H9 (cell line): ENCODE data around the gene WDR75. TPM values are rescaled to one million over a fixed set of nuclear protein-coding genes. Genes with fewer than 3 reads are reported as not detected.

Source experiments
- DNase-seq: peaks from one replicate; pipeline ENCODE4 v3.0.0-alpha.2; 2017
- H2AFZ ChIP-seq: one replicate; pipeline ENCODE4 v1.6.1; 2013; ENCODE audit warnings: mild to moderate bottlenecking, low read length, control low read depth, moderate library complexity
- H2AK5ac ChIP-seq: 2 replicates; pipeline ENCODE4 v1.6.1; 2013; ENCODE audit warnings: low read length, control low read depth, mixed read lengths; ENCODE audit not compliant: insufficient read length
- H2BK120ac ChIP-seq: one replicate; pipeline ENCODE4 v1.6.1; 2013; ENCODE audit warnings: low read depth, mild to moderate bottlenecking, low read length, control low read depth, inconsistent platforms; ENCODE audit not compliant: poor library complexity, severe bottlenecking
- H2BK12ac ChIP-seq: 2 replicates; pipeline ENCODE4 v1.6.1; 2013; ENCODE audit warnings: low read length, control low read depth, mixed read lengths, low read depth; ENCODE audit not compliant: insufficient read length
- H2BK15ac ChIP-seq: 2 replicates; pipeline ENCODE4 v1.6.1; 2013; ENCODE audit warnings: low read depth, low read length, control low read depth
- H2BK20ac ChIP-seq: one replicate; pipeline ENCODE4 v1.6.1; 2013; ENCODE audit warnings: low read depth, mild to moderate bottlenecking, low read length, control low read depth, inconsistent platforms; ENCODE audit not compliant: poor library complexity, severe bottlenecking
- H2BK5ac ChIP-seq: 2 replicates; pipeline ENCODE4 v1.6.1; 2013; ENCODE audit warnings: low read length, control low read depth, mixed read lengths; ENCODE audit not compliant: insufficient read length
- H3K14ac ChIP-seq: 2 replicates; pipeline ENCODE4 v1.6.1; 2013; ENCODE audit warnings: low read length, control low read depth; ENCODE audit not compliant: insufficient read depth
- H3K18ac ChIP-seq: 2 replicates; pipeline ENCODE4 v1.6.1; 2013; ENCODE audit warnings: low read depth, mild to moderate bottlenecking, mixed read lengths, low read length, control low read depth; ENCODE audit not compliant: insufficient read length
- H3K23ac ChIP-seq: 2 replicates; pipeline ENCODE4 v1.6.1; 2013; ENCODE audit warnings: low read length, control low read depth, mixed read lengths, low read depth; ENCODE audit not compliant: insufficient read length
- H3K23me2 ChIP-seq: 2 replicates; pipeline ENCODE4 v1.6.1; 2013; ENCODE audit warnings: low read depth, mild to moderate bottlenecking, mixed read lengths, low read length, control low read depth; ENCODE audit not compliant: insufficient read length, poor library complexity, severe bottlenecking
- H3K27ac ChIP-seq: 2 replicates; pipeline ENCODE4 v1.5.1; 2013; ENCODE audit warnings: low read length, control low read depth, mixed read lengths, low read depth; ENCODE audit not compliant: insufficient read length
- H3K27me3 ChIP-seq: 2 replicates; pipeline ENCODE4 v1.6.1; 2013; ENCODE audit warnings: low read length, control low read depth, inconsistent platforms; ENCODE audit not compliant: insufficient read depth
- H3K4ac ChIP-seq: 2 replicates; pipeline ENCODE4 v1.6.1; 2013; ENCODE audit warnings: low read depth, mild to moderate bottlenecking, control low read depth, inconsistent platforms, low read length, moderate library complexity
- H3K4me1 ChIP-seq: 2 replicates; pipeline ENCODE4 v1.6.1; 2013; ENCODE audit warnings: low read length, control low read depth, inconsistent platforms; ENCODE audit not compliant: insufficient read depth
- H3K4me2 ChIP-seq: 2 replicates; pipeline ENCODE4 v1.6.1; 2013; ENCODE audit warnings: low read length, control low read depth, mixed read lengths; ENCODE audit not compliant: insufficient read length, insufficient read depth
- H3K56ac ChIP-seq: 2 replicates; pipeline ENCODE4 v1.6.1; 2013; ENCODE audit warnings: low read depth, mild to moderate bottlenecking, mixed read lengths, low read length, control low read depth; ENCODE audit not compliant: insufficient read length
- H3K79me1 ChIP-seq: 2 replicates; pipeline ENCODE4 v1.6.1; 2013; ENCODE audit warnings: low read depth, mild to moderate bottlenecking, moderate library complexity, low read length, control low read depth, inconsistent platforms; ENCODE audit not compliant: insufficient read depth, poor library complexity, severe bottlenecking
- H3K79me2 ChIP-seq: 2 replicates; pipeline ENCODE4 v1.6.1; 2013; ENCODE audit warnings: low read length, control low read depth, inconsistent platforms; ENCODE audit not compliant: insufficient read depth
- H3K9ac ChIP-seq: 2 replicates; pipeline ENCODE4 v1.6.1; 2013; ENCODE audit warnings: low read length, control low read depth, mixed read lengths; ENCODE audit not compliant: insufficient read length; ENCODE audit errors: extremely low read depth
- H3K9me3 ChIP-seq: one replicate; pipeline ENCODE4 v1.6.1; 2013; ENCODE audit warnings: low read depth, low read length, inconsistent platforms; ENCODE audit not compliant: control insufficient read depth
- H3T11ph ChIP-seq: one replicate; pipeline ENCODE4 v1.6.1; 2013; ENCODE audit warnings: mild to moderate bottlenecking, low read length, control low read depth, inconsistent platforms
- H4K20me1 ChIP-seq: one replicate; pipeline ENCODE4 v1.6.1; 2013; ENCODE audit not compliant: control insufficient read depth, insufficient read length, insufficient read depth
- H4K5ac ChIP-seq: 2 replicates; pipeline ENCODE4 v1.6.1; 2013; ENCODE audit warnings: low read depth, mild to moderate bottlenecking, mixed read lengths, low read length, control low read depth; ENCODE audit not compliant: insufficient read length
- H4K8ac ChIP-seq: replicated peaks from 2 replicates; pipeline ENCODE4 v1.6.1; 2013; ENCODE audit warnings: low read length, control low read depth, mixed read lengths, low read depth; ENCODE audit not compliant: insufficient read length
- H4K91ac ChIP-seq: 2 replicates; pipeline ENCODE4 v1.6.1; 2013; ENCODE audit warnings: low read depth, mild to moderate bottlenecking, moderate library complexity, mixed read lengths, low read length, control low read depth; ENCODE audit not compliant: insufficient read length
- H3K27ac Mint-ChIP-seq, 3 experiments: 2 replicates in 2 of 3; 3 replicates in 1 of 3; pipeline ENCODE4 v1.8.0; 2020 to 2021; ENCODE audit warnings: mixed read lengths in 3 of 3, mild to moderate bottlenecking in 1 of 3, moderate library complexity in 1 of 3
- H3K27me3 Mint-ChIP-seq: 2 replicates; pipeline ENCODE4 v1.8.0; 2021; ENCODE audit warnings: low read depth, mild to moderate bottlenecking, moderate library complexity, mixed read lengths
- H3K36me3 Mint-ChIP-seq, 3 experiments: 2 replicates in 2 of 3; 3 replicates in 1 of 3; pipeline ENCODE4 v1.8.0; 2020 to 2021; ENCODE audit warnings: low read depth in 3 of 3, mixed read lengths in 3 of 3; ENCODE audit not compliant: insufficient read depth in 1 of 3
- H3K4me1 Mint-ChIP-seq, 2 experiments: 2 replicates each; pipeline ENCODE4 v1.8.0; 2020; ENCODE audit warnings: mixed read lengths in 2 of 2
- H3K4me3 Mint-ChIP-seq, 2 experiments: 2 replicates in 1 of 2; 3 replicates in 1 of 2; pipeline ENCODE4 v1.8.0; 2020 to 2021; ENCODE audit warnings: mild to moderate bottlenecking in 2 of 2, mixed read lengths in 2 of 2, moderate library complexity in 1 of 2
- H3K9me3 Mint-ChIP-seq, 2 experiments: 2 replicates in 1 of 2; 3 replicates in 1 of 2; pipeline ENCODE4 v1.8.0; 2020; ENCODE audit warnings: mild to moderate bottlenecking in 2 of 2, mixed read lengths in 2 of 2, moderate library complexity in 1 of 2
- WGBS: extraction: QIAGEN DNeasy Blood & Tissue Kit; methylation state at CpG from one replicate; pipeline ENCODE4 v1.1.7; 2013; ENCODE audit warnings: missing lambda C conversion rate, low lambda C conversion rate, mixed read lengths; ENCODE audit not compliant: insufficient read length; ENCODE audit errors: extremely low coverage; 5-methylcytosine and 5-hydroxymethylcytosine counted together
- total RNA-seq: library from RNA; stranded (reverse); gene quantifications from 2 replicates; pipeline ENCODE4 v1.2.1, GENCODE V29; 2021
- TF ChIP-seq, protein P1 (sequence below): fragments of 200-600 bp; sonication (generic); conservative IDR thresholded peaks from 3 replicates; pipeline ENCODE4 v1.8.0; 2021; ENCODE audit warnings: antibody characterized with exemption, mild to moderate bottlenecking

The WDR75 gene
- total RNA-seq, 1 experiment from 2014 or later: 80.6 TPM

DNA sequence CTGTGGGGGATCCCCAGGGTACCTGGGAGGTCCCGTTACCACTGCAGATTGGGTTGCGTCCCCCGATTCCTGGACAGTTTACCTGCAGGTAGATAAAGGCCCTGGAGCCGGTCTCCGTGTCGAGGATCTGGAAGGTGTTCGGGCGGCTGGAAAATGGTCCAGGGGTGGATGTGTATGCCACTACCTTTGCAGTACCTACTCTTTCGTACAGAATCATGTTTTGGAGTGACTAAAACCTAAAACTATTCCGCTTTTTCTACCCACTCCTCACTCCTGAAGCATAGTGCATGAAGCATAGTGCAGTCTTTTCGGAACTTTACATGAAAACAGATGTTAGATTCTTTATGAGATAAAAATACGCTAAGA, 418 bp downstream of the WDR75 start:
- no peak overlapping the region for H2AK5ac ChIP-seq
- H4K91ac ChIP-seq: no peak overlapping the region
- WGBS: no CpG with 5 or more reads among the region's 12 CpGs
- H3K27ac Mint-ChIP-seq: peak overlapping the region; percentile 98 to 100 (median 99); a peak in 6 of 7 replicates
- peaks cover 0 to 4% (median 0%) of the 10 kb centered on the region in 3 experiments; a peak in 4 of 7 replicates for H3K36me3 Mint-ChIP-seq
- H3K23ac ChIP-seq: no peak overlapping the region
- peak overlapping the region; percentile 91 for H3K18ac ChIP-seq
- H4K8ac ChIP-seq: no peak overlapping the region
- no peak overlapping the region for H3K4ac ChIP-seq
- H2BK5ac ChIP-seq: no peak overlapping the region
- no peak overlapping the region for H4K5ac ChIP-seq
- peak overlapping the region; percentile 77 for H3K14ac ChIP-seq
- H3K27me3 ChIP-seq: no peaks in the 10 kb centered on the region
- no peaks in the 10 kb centered on the region for H3K23me2 ChIP-seq
- H3T11ph ChIP-seq: no peak overlapping the region
- peaks cover 2% of the 10 kb centered on the region for H3K79me1 ChIP-seq
- peak overlapping the region; percentile 85 for H3K9ac ChIP-seq
- H3K9me3 ChIP-seq: no peaks in the 10 kb centered on the region
- no peak overlapping the region for H2BK12ac ChIP-seq
- H2AFZ ChIP-seq: no peak overlapping the region
- H4K20me1 ChIP-seq: no peaks in the 10 kb centered on the region
- H2BK15ac ChIP-seq: no peak overlapping the region
- no peak overlapping the region for H3K27ac ChIP-seq
- H3K79me2 ChIP-seq: peaks cover 42% of the 10 kb centered on the region
- H3K4me1 ChIP-seq: no peaks in the 10 kb centered on the region; the same call in 1 of the 2 replicates
- no peak for DNase-seq
- TF ChIP-seq, protein P1, sequence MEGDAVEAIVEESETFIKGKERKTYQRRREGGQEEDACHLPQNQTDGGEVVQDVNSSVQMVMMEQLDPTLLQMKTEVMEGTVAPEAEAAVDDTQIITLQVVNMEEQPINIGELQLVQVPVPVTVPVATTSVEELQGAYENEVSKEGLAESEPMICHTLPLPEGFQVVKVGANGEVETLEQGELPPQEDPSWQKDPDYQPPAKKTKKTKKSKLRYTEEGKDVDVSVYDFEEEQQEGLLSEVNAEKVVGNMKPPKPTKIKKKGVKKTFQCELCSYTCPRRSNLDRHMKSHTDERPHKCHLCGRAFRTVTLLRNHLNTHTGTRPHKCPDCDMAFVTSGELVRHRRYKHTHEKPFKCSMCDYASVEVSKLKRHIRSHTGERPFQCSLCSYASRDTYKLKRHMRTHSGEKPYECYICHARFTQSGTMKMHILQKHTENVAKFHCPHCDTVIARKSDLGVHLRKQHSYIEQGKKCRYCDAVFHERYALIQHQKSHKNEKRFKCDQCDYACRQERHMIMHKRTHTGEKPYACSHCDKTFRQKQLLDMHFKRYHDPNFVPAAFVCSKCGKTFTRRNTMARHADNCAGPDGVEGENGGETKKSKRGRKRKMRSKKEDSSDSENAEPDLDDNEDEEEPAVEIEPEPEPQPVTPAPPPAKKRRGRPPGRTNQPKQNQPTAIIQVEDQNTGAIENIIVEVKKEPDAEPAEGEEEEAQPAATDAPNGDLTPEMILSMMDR: no peak
- H3K56ac ChIP-seq: peak overlapping the region; percentile 10
- peak overlapping the region in 1 of 2 experiments; percentile 99; a peak in 4 of 5 replicates for H3K4me3 Mint-ChIP-seq
- H3K4me1 Mint-ChIP-seq: peaks cover 2 to 5% of the 10 kb centered on the region in 2 experiments; a peak in 2 of 4 replicates
- H3K9me3 Mint-ChIP-seq: peaks cover 0 to 2% of the 10 kb centered on the region in 2 experiments; a peak in 1 of 5 replicates
- H2BK20ac ChIP-seq: no peak overlapping the region
- no peak overlapping the region for H2BK120ac ChIP-seq
- H3K4me2 ChIP-seq: peak overlapping the region; percentile 84
- H3K27me3 Mint-ChIP-seq: no peaks in the 10 kb centered on the region; the same call in 1 of the 2 replicates
